SK-N-SH (cell line): ENCODE data around the gene PTK6. TPM values are rescaled to one million over a fixed set of nuclear protein-coding genes. Genes with fewer than 3 reads are reported as not detected.

ENCODE experiments used
- CTCF ChIA-PET: fragments of 300-600, 350-600 bp; formaldehyde crosslinking; extraction: SDS; loops from one replicate; lab custom pipeline; 2021; lab: Yijun Ruan, JAX
- POLR2A ChIA-PET: fragments of 350-600 bp; sonication (Branson Sonifier 250); formaldehyde crosslinking; extraction: SDS; loops from one replicate; lab custom pipeline; 2020; ENCODE audit warnings: antibody characterized with exemption, inconsistent platforms; lab: Yijun Ruan, JAX
- DNase-seq: peaks from one replicate; pipeline ENCODE4 v3.0.0; 2012
- H2AFZ ChIP-seq: fragments of 200-600 bp; sonication (generic); 2 replicates; pipeline ENCODE4 v1.8.1; 2016; ENCODE audit warnings: antibody characterized with exemption, mild to moderate bottlenecking, low read depth
- H3F3A ChIP-seq: fragments of 200-600 bp; sonication (generic); replicated peaks from 2 replicates; pipeline ENCODE3; 2016; ENCODE audit warnings: antibody characterized with exemption, mild to moderate bottlenecking; ENCODE audit not compliant: insufficient read depth
- H3K27ac ChIP-seq, 2 experiments: fragments of 200-500 bp in 1 of 2; fragments of 200-600 bp in 1 of 2; sonication (Bioruptor generic) in 1 of 2; sonication (generic), shearing (Covaris generic) in 1 of 2; 2 replicates each; pipeline versions ENCODE4 v1.5.1 to v1.6.1; 2014 to 2016; ENCODE audit warnings: low read depth in 2 of 2, inconsistent platforms in 1 of 2, low read length in 1 of 2, mild to moderate bottlenecking in 1 of 2, mixed read lengths in 1 of 2
- H3K27me3 ChIP-seq: fragments of 200-600 bp; sonication (generic), shearing (Covaris generic); 2 replicates; pipeline ENCODE4 v1.6.1; 2016; ENCODE audit warnings: mixed run types; ENCODE audit not compliant: insufficient read depth
- H3K36me3 ChIP-seq, 2 experiments: fragments of 200-500 bp in 1 of 2; fragments of 200-600 bp in 1 of 2; sonication (Bioruptor generic) in 1 of 2; sonication (generic) in 1 of 2; replicated peaks in 1 of 2; 2 replicates each; pipeline versions ENCODE3 to v1.5.1; 2014 to 2016; ENCODE audit warnings: low read length in 1 of 2, mild to moderate bottlenecking in 1 of 2; ENCODE audit not compliant: insufficient read depth in 2 of 2, control insufficient read depth in 1 of 2
- H3K4me1 ChIP-seq, 2 experiments: fragments of 200-500 bp in 1 of 2; fragments of 200-600 bp in 1 of 2; sonication (Bioruptor generic) in 1 of 2; sonication (generic), shearing (Covaris generic) in 1 of 2; 2 replicates each; pipeline versions ENCODE4 v1.5.1 to v1.6.1; 2014 to 2016; ENCODE audit warnings: low read depth in 1 of 2, low read length in 1 of 2, mixed run types in 1 of 2; ENCODE audit not compliant: insufficient read depth in 2 of 2, control insufficient read depth in 1 of 2
- H3K4me2 ChIP-seq: fragments of 200-600 bp; sonication (generic), shearing (Covaris generic); 2 replicates; pipeline ENCODE4 v1.6.1; 2017; ENCODE audit warnings: mixed run types
- H3K4me3 ChIP-seq, 2 experiments: fragments of 200-500 bp in 1 of 2; fragments of 200-600 bp in 1 of 2; sonication (Bioruptor generic) in 1 of 2; sonication (generic), shearing (Covaris generic) in 1 of 2; 2 replicates each; pipeline versions ENCODE4 v1.5.1 to v1.8.1; 2014 to 2016; ENCODE audit warnings: low read depth in 2 of 2, inconsistent platforms in 1 of 2, low read length in 1 of 2, mild to moderate bottlenecking in 1 of 2, mixed read lengths in 1 of 2, moderate library complexity in 1 of 2
- H3K79me2 ChIP-seq: fragments of 200-600 bp; sonication (generic); 2 replicates; pipeline ENCODE4 v1.8.1; 2017; ENCODE audit warnings: mild to moderate bottlenecking; ENCODE audit not compliant: insufficient read depth
- H3K9ac ChIP-seq: fragments of 200-600 bp; sonication (generic); 2 replicates; pipeline ENCODE4 v1.6.1; 2017; ENCODE audit warnings: mixed run types
- H3K9me2 ChIP-seq: fragments of 200-600 bp; sonication (generic); 2 replicates; pipeline ENCODE4 v1.6.1; 2017; ENCODE audit warnings: mixed run types
- H3K9me3 ChIP-seq: fragments of 200-600 bp; sonication (generic); 2 replicates; pipeline ENCODE4 v1.6.1; 2017; ENCODE audit warnings: mixed run types, mild to moderate bottlenecking, moderate library complexity
- H4K20me1 ChIP-seq: fragments of 200-600 bp; sonication (generic); 2 replicates; pipeline ENCODE4 v1.6.1; 2017; ENCODE audit warnings: mild to moderate bottlenecking, mixed run types; ENCODE audit not compliant: insufficient read depth
- ELF1 ChIP-seq: IDR thresholded peaks from 2 replicates; pipeline ENCODE4 v1.4.0; 2012
- GABPA ChIP-seq: IDR thresholded peaks from 2 replicates; pipeline ENCODE4 v1.4.0; 2012; ENCODE audit warnings: low read depth, mild to moderate bottlenecking
- PBX3 ChIP-seq: IDR thresholded peaks from 2 replicates; pipeline ENCODE4; 2012
- SIN3A ChIP-seq: IDR thresholded peaks from 2 replicates; pipeline ENCODE4 v1.6.1; 2012; ENCODE audit warnings: low read depth, mild to moderate bottlenecking, low read length, moderate library complexity, borderline replicate concordance
- SMC3 ChIP-seq: IDR thresholded peaks from 2 replicates; pipeline ENCODE4 v1.6.1; 2012; ENCODE audit warnings: low read depth, low read length, improper control_type of control experiment
- TEAD4 ChIP-seq: IDR thresholded peaks from 2 replicates; pipeline ENCODE4 v1.4.0; 2012; ENCODE audit warnings: mild to moderate bottlenecking, borderline replicate concordance; ENCODE audit not compliant: insufficient read depth
- USF1 ChIP-seq: IDR thresholded peaks from 2 replicates; pipeline ENCODE4 v1.4.0; 2012; ENCODE audit warnings: low read depth, borderline replicate concordance
- YY1 ChIP-seq: IDR thresholded peaks from 2 replicates; pipeline ENCODE4 v1.4.0; 2012; ENCODE audit warnings: low read depth, mild to moderate bottlenecking
- WGBS: methylation state at CpG from one replicate; pipeline ENCODE4 v1.1.6; 2017; ENCODE audit warnings: low lambda C conversion rate; 5-methylcytosine and 5-hydroxymethylcytosine counted together
- polyA plus RNA-seq, 3 experiments: library from polyadenylated mRNA; depleted of rRNA; stranded (reverse); fragments of >200 nt; gene quantifications; 2 replicates each; pipeline ENCODE4 v1.2.3, GENCODE V29; 2012
- TF ChIP-seq, protein P1 (sequence below): fragments of 150-350 bp; IDR thresholded peaks from 2 replicates; pipeline ENCODE4 v1.6.1; 2016; ENCODE audit warnings: mild to moderate bottlenecking, low read depth, low read length

Gene PTK6
- polyA plus RNA-seq, 1 of the 3 experiments (the other 2 are of a cell fraction): 0.07 TPM

- no peak for TF ChIP-seq SMC3
- TF ChIP-seq PBX3: no peak
- TF ChIP-seq, protein P1, sequence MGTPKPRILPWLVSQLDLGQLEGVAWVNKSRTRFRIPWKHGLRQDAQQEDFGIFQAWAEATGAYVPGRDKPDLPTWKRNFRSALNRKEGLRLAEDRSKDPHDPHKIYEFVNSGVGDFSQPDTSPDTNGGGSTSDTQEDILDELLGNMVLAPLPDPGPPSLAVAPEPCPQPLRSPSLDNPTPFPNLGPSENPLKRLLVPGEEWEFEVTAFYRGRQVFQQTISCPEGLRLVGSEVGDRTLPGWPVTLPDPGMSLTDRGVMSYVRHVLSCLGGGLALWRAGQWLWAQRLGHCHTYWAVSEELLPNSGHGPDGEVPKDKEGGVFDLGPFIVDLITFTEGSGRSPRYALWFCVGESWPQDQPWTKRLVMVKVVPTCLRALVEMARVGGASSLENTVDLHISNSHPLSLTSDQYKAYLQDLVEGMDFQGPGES: no peak
- no peak for TF ChIP-seq ELF1
- TF ChIP-seq TEAD4: no peak
- no peak for TF ChIP-seq USF1
- TF ChIP-seq SIN3A: no peak
- no peak for TF ChIP-seq GABPA
Observed at GRCh38 chr20:63497946-63498935, 38.9 kb downstream of the PTK6 start (continued).

DNA sequence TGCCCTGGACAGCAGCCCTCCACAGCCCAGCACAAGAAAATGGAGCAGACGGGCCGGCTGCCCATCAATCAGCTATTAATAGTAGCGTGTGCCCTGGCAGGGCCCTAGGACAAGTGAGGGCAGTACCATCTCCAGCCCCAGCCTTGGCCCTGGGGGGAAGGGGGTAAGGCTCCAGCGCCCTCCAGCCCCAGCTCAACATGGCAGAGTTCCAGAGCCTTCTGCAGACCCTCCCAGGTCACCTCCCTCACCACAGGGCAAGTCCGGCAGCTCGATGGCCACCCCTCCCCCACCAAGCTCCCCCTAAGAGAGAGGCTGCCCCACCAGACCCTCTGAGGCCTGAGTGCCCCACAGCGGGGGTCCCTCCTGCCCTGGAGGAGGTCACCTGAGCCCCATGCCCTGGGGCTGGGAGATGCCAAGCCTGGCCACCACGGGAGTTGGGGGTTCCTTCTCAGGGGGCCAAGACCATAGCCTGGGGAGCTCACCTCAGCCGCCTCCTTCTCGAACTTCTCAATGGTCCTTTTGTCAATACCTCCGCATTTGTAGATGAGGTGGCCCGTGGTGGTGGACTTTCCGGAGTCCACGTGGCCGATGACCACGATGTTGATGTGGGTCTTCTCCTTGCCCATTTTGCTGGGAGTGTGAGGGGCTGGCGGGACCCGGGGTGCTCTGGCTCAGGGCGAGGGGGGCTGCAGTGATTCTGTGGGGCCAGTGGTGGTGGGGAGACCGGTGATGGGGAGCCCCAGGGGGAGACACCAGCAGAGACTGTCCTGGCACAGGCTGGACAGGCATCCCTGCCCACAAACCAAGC lies 39.8 kb downstream of the PTK6 start:
- no peaks in the 10 kb centered on the region for H3K9me3 ChIP-seq
- no peaks in the 10 kb centered on the region for H3K9me2 ChIP-seq
- no peak overlapping the region for H2AFZ ChIP-seq
- peak overlapping the region; percentile 52 to 53; a peak in 2 of 4 replicates for H3K4me3 ChIP-seq
- peak overlapping the region in 1 of 2 experiments; percentile 82; a peak in 2 of 4 replicates for H3K27ac ChIP-seq
- no peaks in the 10 kb centered on the region for H3K27me3 ChIP-seq
- peak overlapping the region; percentile 69 for H3K4me2 ChIP-seq
- H3K36me3 ChIP-seq: peaks cover 0 to 6% of the 10 kb centered on the region in 2 experiments
- H3K9ac ChIP-seq: no peak overlapping the region
- peaks cover 7% of the 10 kb centered on the region for H3F3A ChIP-seq
- POLR2A ChIA-PET: interaction anchor here (0.6 to 3.3 kb wide), 8 partner anchors 10 to 40 kb away, joined by 3 to 31 read pairs (median 5); partner anchors contain the start of genes PPDPF and PTK6
- CTCF ChIA-PET: interaction anchor here (0.6 to 3.4 kb wide), 28 partner anchors 8 to 456 kb away, joined by 3 to 76 read pairs (median 9); partner anchors contain the start of genes KCNQ2, PPDPF and PTK6
- no peak for TF ChIP-seq YY1
- TF ChIP-seq, all 33 proteins: peak for 0
- H3K79me2 ChIP-seq: no peaks in the 10 kb centered on the region
- peak; percentile 38 for DNase-seq
- H3K4me1 ChIP-seq: peaks cover 0 to 38% of the 10 kb centered on the region in 2 experiments; a peak in 1 of 4 replicates
- H4K20me1 ChIP-seq: no peaks in the 10 kb centered on the region; the same call in 1 of the 2 replicates
- WGBS: 87% methylated on average over 15 of the region's 20 CpGs
